ENCODE results near the gene WAS. TPM values are rescaled to one million over a fixed set of nuclear protein-coding genes. Genes with fewer than 3 reads are reported as not detected.

Gene WAS
- total RNA-seq, 4 donors from 2014 or later = 1.8 to 2.7 (median 2.5) TPM

DNA sequence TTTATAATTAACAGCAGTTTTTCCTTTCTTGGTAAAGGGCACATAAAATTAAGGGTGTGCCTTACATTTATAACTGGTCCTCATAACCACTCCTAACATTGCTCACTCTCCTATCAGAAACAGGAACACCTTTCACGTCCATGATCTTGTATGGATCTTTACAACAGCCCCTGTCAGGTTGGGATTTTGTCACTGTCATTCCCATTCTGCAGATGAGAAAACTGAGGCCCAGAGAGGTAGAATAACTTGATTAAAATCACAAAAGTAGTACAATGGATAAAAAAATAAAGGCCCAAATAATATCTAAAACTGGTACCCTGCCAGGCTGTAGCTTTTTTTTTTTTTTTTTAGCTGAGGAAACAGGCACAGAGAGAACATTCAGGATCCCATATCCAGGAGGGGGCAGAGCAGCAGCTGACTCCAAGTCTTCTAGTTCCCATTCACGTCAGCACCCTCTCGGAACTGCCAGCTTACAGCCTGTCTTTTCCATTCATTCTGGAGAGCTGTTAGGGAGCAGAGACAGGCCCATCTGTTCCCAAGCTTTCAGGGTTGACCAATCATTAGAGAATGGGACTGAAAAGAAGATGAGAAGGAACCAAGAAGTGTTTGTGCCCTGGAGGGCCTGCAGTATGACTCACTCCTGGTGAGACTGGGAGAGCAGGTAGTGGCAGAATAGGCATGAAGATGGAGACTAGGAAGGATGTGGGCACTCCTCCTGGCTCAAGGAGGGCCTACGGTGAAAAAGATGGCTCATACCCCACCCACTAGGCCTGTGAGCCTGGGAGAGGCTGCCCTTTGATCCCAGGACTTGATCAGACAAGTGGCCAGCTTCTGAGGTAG lies 20.3 kb downstream of the WAS start:
- H3K9me3 ChIP-seq = no peaks in the 10 kb centered on the region
- in situ Hi-C loops (cut with MboI; ENCODE audit: low sequenced_read_pairs in 4 of 4) = loop anchor here in 1 of 4 donors (10.0 kb wide), 1 partner anchor 61 kb away; the partner anchor contains the start of gene GLOD5
- no peaks in the 10 kb centered on the region for H3K4me1 ChIP-seq
- H3K27me3 ChIP-seq = no peaks in the 10 kb centered on the region
- intact Hi-C loops (cut with DNase I; ENCODE audit: low total_unique reads) = no loop called here
- H3K36me3 ChIP-seq = peaks cover 0 to 6% of the 10 kb centered on the region in 2 donors
- TF ChIP-seq CTCF (IDR thresholded peaks at IDR 0.05 in 4 of 5, conservative IDR thresholded peaks at IDR 0.05 in 1 of 5) = no peak
- TF ChIP-seq POLR2A (IDR thresholded peaks at IDR 0.05) = no peak
- no peak overlapping the region for H3K4me3 ChIP-seq
- DNase-seq (no peak), ATAC-seq (no peak)
- no peak overlapping the region for H3K27ac ChIP-seq

- in situ Hi-C loops (cut with MboI; ENCODE audit: low sequenced_read_pairs in 4 of 4) (loop anchor here in 1 of 4 donors (10.0 kb wide), 1 partner anchor 59 kb away; the partner anchor contains the start of gene GLOD5), intact Hi-C loops (cut with DNase I; ENCODE audit: low total_unique reads) (no loop called here)
- TF ChIP-seq POLR2A (IDR thresholded peaks at IDR 0.05) = no peak
- TF ChIP-seq CTCF (IDR thresholded peaks at IDR 0.05 in 4 of 5, conservative IDR thresholded peaks at IDR 0.05 in 1 of 5) = no peak
- DNase-seq (no peak), ATAC-seq (no peak)
- H3K27me3 ChIP-seq = no peaks in the 10 kb centered on the region
- no peak overlapping the region for H3K27ac ChIP-seq
- H3K4me1 ChIP-seq = no peaks in the 10 kb centered on the region
- peaks cover 0 to 1% of the 10 kb centered on the region in 2 donors for H3K36me3 ChIP-seq
- H3K4me3 ChIP-seq = no peak overlapping the region
- H3K9me3 ChIP-seq = no peaks in the 10 kb centered on the region
These were observed 22.3 kb downstream of the WAS start for GRCh38 chrX:48705871-48706270.

- intact Hi-C loops (cut with DNase I; ENCODE audit: low total_unique reads) = no loop called here
- DNase-seq (no peak), ATAC-seq (no peak)
These were observed 26.0 kb downstream of the WAS start for GRCh38 chrX:48709522-48710112.

More at GRCh38 chrX:48709522-48710112, 26.0 kb downstream of the WAS start:
- no peaks in the 10 kb centered on the region for H3K36me3 ChIP-seq
- H3K9me3 ChIP-seq = no peaks in the 10 kb centered on the region
- no peak overlapping the region for H3K4me3 ChIP-seq
- H3K27ac ChIP-seq = no peak overlapping the region
- in situ Hi-C loops (cut with MboI; ENCODE audit: low sequenced_read_pairs in 4 of 4) = loop anchor here in 1 of 4 donors (10.0 kb wide), 1 partner anchor 55 kb away; the partner anchor contains the start of gene GLOD5
- no peaks in the 10 kb centered on the region for H3K27me3 ChIP-seq
- peaks cover 0 to 5% of the 10 kb centered on the region in 2 donors for H3K4me1 ChIP-seq
- TF ChIP-seq POLR2A (IDR thresholded peaks at IDR 0.05) (no peak), CTCF (IDR thresholded peaks at IDR 0.05 in 4 of 5, conservative IDR thresholded peaks at IDR 0.05 in 1 of 5) (no peak)
